ENCODE data around the gene OR7G2. TPM values are rescaled to one million over a fixed set of nuclear protein-coding genes. Genes with fewer than 3 reads are reported as not detected.

Gene OR7G2
- total RNA-seq, 1 experiment from 2014 or later, result not detected

- no TSS peak for BruUV-seq (replicated peaks)
- H3K4me1 ChIP-seq (ENCODE audit: insufficient read depth, low read length), result no peaks in the 10 kb centered on the region
- no peaks in the 10 kb centered on the region for H3K9me2 ChIP-seq (replicated peaks; ENCODE audit: low read length)
- no peaks in the 10 kb centered on the region for H3F3A ChIP-seq (ENCODE audit: low read length, unreplicated experiment)
- intact Hi-C loops (cut with micrococcal nuclease), result no loop called here
- CTCF ChIA-PET, result no interaction called here
- H3K9me3 ChIP-seq (ENCODE audit: low read length), result peaks cover 56% of the 10 kb centered on the region
- peaks cover 98% of the 10 kb centered on the region for H3K36me3 ChIP-seq (ENCODE audit: low read depth, low read length)
- 0 out of 2 replicates have a peak, but pooled peaks cover 2% of the 10 kb centered on the region for H4K20me1 ChIP-seq (ENCODE audit: low read length)
- no peak overlapping the region for H3K27ac ChIP-seq (ENCODE audit: low read length)
- H3K27me3 ChIP-seq (ENCODE audit: low read length), result no peaks in the 10 kb centered on the region
- no peak overlapping the region for H3K9ac ChIP-seq (ENCODE audit: low read length)
- no peak overlapping the region for H3K4me2 ChIP-seq (ENCODE audit: low read length)
- DNase-seq (no peak), ATAC-seq (no peak)
- no peak overlapping the region for H2AFZ ChIP-seq (ENCODE audit: low read length)
- TF ChIP-seq EZH2phosphoT487 (IDR thresholded peaks at IDR 0.05; ENCODE audit: borderline replicate concordance, low read length), result no peak
- TF ChIP-seq EZH2 (IDR thresholded peaks at IDR 0.05; ENCODE audit: low read length, unreplicated experiment), result no peak
- no peak for TF ChIP-seq CTCF (conservative IDR thresholded peaks at IDR 0.05; ENCODE audit: low read depth, low read length)
- no peak overlapping the region for H3K4me3 ChIP-seq (ENCODE audit: low read length)
- H3K79me2 ChIP-seq (ENCODE audit: low read length), result peaks cover 64% of the 10 kb centered on the region
- POLR2A ChIA-PET (ENCODE audit: unreplicated experiment), result no interaction called here
Observed at GRCh38 chr19:9155591-9155990, 48.3 kb upstream of the OR7G2 start.

DNA sequence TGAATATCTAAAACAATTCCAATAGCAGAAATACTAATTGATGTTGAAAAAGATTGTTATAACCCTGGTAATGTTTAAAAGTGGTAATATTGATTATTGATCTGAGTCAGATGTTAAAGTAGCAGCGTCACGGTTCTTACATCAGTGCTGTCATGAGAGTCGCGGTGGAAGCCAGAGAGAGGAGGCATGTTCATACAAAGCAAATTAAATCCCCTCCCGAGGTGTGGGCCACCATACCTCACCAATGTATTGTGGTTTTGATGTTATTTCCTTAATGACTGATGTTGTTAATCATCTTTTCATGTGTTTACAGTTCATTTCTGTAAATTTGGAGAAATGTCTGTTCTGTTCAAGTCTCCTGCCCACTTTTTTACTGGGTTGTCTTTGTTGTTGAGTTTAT lies 44.1 kb upstream of the OR7G2 start:
- BruUV-seq (replicated peaks), result no TSS peak
- no peak for TF ChIP-seq EZH2 (IDR thresholded peaks at IDR 0.05; ENCODE audit: low read length, unreplicated experiment)
- TF ChIP-seq CTCF (conservative IDR thresholded peaks at IDR 0.05; ENCODE audit: low read depth, low read length), result no peak
- TF ChIP-seq EZH2phosphoT487 (IDR thresholded peaks at IDR 0.05; ENCODE audit: borderline replicate concordance, low read length), result no peak
- no peak overlapping the region for H3K27ac ChIP-seq (ENCODE audit: low read length)
- DNase-seq (no peak), ATAC-seq (no peak)
- H3F3A ChIP-seq (ENCODE audit: low read length, unreplicated experiment), result no peaks in the 10 kb centered on the region
- POLR2A ChIA-PET (ENCODE audit: unreplicated experiment), result no interaction called here
- CTCF ChIA-PET, result no interaction called here
- peaks cover 100% of the 10 kb centered on the region for H3K79me2 ChIP-seq (ENCODE audit: low read length)
- H3K9me2 ChIP-seq (replicated peaks; ENCODE audit: low read length), result no peaks in the 10 kb centered on the region
- peaks cover 97% of the 10 kb centered on the region for H3K36me3 ChIP-seq (ENCODE audit: low read depth, low read length)
- no peak overlapping the region for H2AFZ ChIP-seq (ENCODE audit: low read length)
- H3K4me2 ChIP-seq (ENCODE audit: low read length), result no peak overlapping the region
- no peak overlapping the region for H3K9ac ChIP-seq (ENCODE audit: low read length)
- H3K4me3 ChIP-seq (ENCODE audit: low read length), result no peak overlapping the region
- no peaks in the 10 kb centered on the region for H3K27me3 ChIP-seq (ENCODE audit: low read length)
- H3K4me1 ChIP-seq (ENCODE audit: insufficient read depth, low read length), result peaks cover 12% of the 10 kb centered on the region
- 0 out of 2 replicates have a peak, but pooled peaks cover 8% of the 10 kb centered on the region for H4K20me1 ChIP-seq (ENCODE audit: low read length)
- intact Hi-C loops (cut with micrococcal nuclease), result no loop called here
- H3K9me3 ChIP-seq (ENCODE audit: low read length), result peaks cover 67% of the 10 kb centered on the region

DNA sequence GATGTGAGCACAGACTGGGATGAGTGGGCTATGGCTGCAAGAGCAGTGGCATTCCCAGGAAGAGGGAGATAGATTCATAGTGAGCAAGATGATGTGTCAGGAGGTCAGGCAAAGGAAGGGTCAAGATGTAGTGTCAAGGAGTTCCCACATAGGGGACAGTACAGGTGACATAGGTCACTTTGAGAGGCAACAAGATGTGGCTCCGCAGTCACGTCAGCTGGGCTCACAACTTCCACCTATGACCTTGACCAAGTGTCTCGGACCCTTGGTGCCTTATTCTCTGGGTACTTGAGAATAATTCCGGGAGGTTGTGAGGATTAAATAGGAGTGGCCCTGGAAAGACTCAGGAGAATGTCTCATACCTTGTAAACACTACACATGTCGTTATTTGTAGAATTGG lies 43.4 kb upstream of the OR7G2 start:
- BruUV-seq (replicated peaks), result no TSS peak
- intact Hi-C loops (cut with micrococcal nuclease), result no loop called here
- no peak for DNase-seq
- ChIA-PET POLR2A (ENCODE audit: unreplicated experiment) (no interaction called here), CTCF (no interaction called here)
- no peak for TF ChIP-seq EZH2phosphoT487 (IDR thresholded peaks at IDR 0.05; ENCODE audit: borderline replicate concordance, low read length)
- TF ChIP-seq EZH2 (IDR thresholded peaks at IDR 0.05; ENCODE audit: low read length, unreplicated experiment), result no peak
- TF ChIP-seq CTCF (conservative IDR thresholded peaks at IDR 0.05; ENCODE audit: low read depth, low read length), result no peak
- H3F3A ChIP-seq (ENCODE audit: low read length, unreplicated experiment), result no peaks in the 10 kb centered on the region
- H3K4me1 ChIP-seq (ENCODE audit: insufficient read depth, low read length), result peaks cover 12% of the 10 kb centered on the region
- peaks cover 67% of the 10 kb centered on the region for H3K9me3 ChIP-seq (ENCODE audit: low read length)
- no peaks in the 10 kb centered on the region for H3K27me3 ChIP-seq (ENCODE audit: low read length)
- no peaks in the 10 kb centered on the region for H3K9me2 ChIP-seq (replicated peaks; ENCODE audit: low read length)
- H4K20me1 ChIP-seq (ENCODE audit: low read length), result 0 out of 2 replicates have a peak, but pooled peaks cover 8% of the 10 kb centered on the region
- peaks cover 94% of the 10 kb centered on the region for H3K36me3 ChIP-seq (ENCODE audit: low read depth, low read length)
- no peak overlapping the region for H3K4me2 ChIP-seq (ENCODE audit: low read length)
- H2AFZ ChIP-seq (ENCODE audit: low read length), result no peak overlapping the region
- H3K79me2 ChIP-seq (ENCODE audit: low read length), result peaks cover 100% of the 10 kb centered on the region
- H3K9ac ChIP-seq (ENCODE audit: low read length), result no peak overlapping the region
- peak overlapping the region; percentile 8; the same call in 1 of the 2 replicates for H3K27ac ChIP-seq (ENCODE audit: low read length)
- ATAC-seq, result no peak
- H3K4me3 ChIP-seq (ENCODE audit: low read length), result no peak overlapping the region; the same call in 1 of the 2 replicates
